ENCODE results near the gene CES2.
"Not testable (repeated sequence)": the region's sequence is repeated elsewhere in the genome, so short reads cannot be mapped to it uniquely, and the experiment has no call there.

Gene CES2

DNA sequence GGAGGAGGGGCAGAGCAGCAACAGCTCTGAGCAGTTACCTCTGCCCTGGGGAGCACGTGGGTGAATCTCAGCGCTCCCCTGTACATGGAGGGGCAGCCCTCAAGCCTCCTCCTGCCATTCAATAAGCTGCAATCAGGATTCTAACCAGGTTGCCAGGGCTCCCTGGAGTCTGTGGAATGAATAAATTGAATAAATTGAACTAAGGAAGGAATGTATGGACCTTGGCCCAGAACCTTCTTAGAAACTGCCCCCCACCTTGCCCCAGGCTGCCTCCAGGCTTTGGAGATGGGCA, 15.1 kb upstream of the CES2 start:
- no peak for DNase-seq

DNA sequence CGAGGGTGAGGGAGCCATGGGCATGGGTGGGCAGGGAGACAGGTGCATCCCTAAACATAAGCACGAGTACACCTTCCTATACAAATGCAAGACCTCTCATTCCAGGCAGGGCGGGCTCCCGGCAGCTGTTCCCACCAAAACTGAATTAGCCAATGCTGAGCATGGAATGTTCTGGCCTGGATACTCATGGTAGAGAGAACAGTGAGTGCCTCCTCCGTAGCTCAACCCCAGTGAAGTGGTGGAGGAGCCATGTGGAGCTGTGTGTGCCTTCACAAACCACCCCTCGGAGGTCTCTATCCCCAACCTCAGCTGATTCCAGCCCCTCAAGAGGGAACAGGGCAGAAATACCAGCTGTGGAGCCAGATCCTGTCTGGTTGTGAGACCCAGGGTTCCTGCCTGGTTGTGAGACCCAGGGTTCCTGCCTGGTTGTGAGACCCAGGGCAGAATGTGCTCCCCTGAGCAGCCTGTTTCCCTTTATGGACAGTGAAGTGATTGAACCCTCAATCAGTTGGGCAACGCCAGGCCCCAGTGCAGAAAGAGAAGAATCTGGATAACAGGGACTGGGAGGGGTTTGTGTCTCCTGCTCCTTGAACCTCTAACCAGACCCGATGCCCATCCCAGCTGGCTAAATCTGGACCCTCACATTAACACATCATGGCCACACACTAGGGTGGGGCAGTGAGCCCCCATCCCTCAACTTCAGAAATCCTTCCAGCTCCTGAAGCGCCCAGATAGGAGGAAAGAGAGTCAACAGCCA, 14.2 kb upstream of the CES2 start:
- no peak for DNase-seq

DNA sequence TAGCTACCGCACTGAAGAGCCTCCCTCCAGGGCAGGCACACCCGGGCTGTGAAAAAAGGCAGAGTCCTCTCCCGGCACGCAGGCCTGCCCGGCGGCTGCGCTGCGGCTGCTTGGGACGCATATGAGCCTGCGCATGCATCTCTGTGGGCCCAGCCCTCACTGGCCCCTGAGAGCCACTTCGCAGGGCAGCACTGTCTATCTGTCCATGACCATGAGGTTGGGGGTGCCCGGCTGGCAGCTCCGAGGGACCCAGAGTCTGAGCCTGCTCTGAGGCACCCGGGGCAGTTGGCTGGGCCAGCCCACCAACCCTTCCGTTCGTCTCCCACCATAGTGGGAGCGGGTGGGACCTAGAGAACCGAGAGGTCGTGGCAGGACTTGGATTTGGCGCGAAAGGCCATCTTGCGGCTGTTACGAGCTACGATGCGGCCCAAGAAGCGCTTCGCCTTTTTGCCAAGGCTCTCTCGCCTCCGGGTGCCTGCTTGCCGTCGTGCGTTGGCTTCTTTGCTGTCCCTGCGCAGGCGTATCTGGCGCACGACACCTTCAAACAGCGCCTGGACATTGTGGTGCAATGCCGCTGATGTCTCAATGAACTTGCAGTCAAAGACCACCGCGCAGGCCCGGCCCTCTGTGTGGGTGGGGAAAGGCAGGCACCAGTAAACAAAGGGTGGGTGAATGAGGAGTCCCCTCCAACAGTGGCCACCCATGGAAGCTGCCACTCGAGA, 13.4 kb upstream of the CES2 start:
- no peak for DNase-seq

DNA sequence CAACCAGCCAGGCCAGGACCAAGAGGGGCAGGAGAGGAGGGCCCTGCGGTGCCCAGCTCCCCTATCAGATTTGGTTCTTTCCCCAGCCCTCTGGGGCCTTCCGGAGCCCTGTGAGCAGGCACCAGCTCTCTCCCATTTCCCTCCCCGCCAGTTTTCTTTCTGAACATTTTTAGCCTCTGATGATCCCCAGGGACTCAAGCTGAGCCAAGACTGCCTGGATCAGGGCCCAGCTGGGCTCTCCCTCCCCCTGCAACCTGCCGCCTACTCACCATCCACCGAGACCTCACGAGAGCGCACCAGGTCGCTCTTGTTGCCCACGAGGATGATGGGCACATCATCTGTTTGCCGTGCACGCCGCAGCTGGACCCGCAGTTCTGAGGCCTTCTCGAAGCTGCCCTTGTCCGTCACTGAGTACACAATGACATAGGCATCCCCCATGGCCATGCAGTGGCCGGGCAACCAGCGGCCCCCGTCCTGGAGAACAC, 12.0 kb upstream of the CES2 start:
- DNase-seq: peak; percentile 34

DNA sequence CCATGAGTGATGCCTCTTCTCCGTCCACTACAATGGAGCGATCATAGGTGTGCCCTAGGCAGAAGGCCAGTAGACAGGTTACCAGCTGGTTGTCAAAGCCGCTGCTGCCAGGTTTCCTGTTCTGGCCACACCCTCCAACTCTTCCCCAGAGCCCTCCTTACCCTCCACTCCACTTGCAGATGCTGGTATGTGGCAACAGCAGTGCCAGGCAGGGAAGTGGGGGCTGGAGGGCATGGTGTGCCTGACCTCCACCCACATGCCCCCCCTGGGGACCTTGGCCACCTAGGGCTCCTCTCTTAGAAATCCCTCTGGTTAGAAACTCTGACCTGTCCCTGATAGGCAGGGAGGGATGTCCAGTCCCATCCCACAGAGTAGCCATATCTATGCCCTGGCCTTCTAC, 11.4 kb upstream of the CES2 start:
- no peak for DNase-seq

DNA sequence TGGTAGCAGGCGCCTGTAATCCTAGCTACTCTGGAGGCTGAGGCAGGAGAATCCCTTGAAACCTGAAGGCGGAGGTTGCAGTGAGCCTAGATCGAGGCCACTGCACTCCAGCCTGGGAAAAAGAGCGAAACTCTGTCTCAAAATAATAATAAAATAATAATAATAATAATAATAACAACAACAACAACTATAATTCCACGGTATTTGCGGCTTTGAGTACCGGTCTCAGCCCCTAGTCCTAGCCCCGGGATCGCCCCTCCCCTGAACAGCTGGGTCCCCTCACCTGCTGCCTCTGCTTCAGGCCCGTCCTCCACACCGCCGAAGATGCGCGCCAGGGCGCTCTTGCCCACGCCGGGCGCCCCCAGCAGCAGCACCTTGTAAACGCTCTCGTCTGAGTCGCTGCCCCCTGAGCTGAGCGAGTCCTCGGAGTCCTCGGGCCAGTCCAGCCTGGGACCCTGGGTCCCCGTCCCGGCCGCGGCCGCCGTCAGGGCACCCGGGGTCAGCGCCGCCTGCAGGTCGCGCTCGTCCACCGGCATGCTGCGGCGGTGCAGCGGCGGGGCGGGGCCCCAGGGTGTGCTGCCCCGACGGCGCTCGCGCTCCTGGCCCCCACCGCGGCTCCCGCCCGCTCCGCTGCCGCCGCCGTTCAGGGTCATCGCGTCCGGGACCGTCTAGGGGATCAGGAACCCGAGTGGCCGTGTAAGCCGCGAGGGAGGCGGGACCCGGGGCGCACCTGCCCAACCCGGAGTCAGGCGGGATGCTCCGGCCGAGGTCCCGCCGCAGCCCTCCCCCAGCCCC, 10.6 kb upstream of the CES2 start:
- DNase-seq: no peak

DNA sequence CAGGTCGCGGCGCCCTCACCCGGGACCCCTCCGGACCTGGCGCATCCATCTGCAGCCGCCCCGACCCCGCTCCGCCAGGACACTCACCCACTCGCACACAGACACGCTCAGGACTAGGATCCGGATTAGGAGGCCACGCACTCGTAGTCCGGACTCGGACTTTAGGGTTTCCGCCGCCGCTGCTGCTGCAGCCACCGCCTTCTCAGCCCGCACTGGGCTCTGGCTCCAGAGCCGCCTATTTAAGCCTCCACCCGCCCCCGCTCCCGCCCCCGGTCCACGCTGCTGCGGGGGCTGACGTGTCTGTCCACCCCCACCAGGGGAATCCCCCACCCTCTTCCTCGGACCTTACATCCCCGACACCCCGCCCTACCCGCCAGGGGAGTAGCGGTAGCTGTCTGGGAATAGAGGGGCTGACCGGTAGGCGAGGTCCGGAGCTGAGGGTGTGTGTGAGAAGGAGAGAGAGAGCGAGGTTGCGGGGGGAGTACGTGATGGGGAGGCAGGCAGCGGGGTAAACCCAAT, 9.9 kb upstream of the CES2 start, which contains the start of gene RRAD:
Gene RRAD, minus strand, starts transcription at position 214 of the 519 bp plus-strand sequence. CDS start 356 bp downstream, outside the sequence.
- no peak for DNase-seq

DNA sequence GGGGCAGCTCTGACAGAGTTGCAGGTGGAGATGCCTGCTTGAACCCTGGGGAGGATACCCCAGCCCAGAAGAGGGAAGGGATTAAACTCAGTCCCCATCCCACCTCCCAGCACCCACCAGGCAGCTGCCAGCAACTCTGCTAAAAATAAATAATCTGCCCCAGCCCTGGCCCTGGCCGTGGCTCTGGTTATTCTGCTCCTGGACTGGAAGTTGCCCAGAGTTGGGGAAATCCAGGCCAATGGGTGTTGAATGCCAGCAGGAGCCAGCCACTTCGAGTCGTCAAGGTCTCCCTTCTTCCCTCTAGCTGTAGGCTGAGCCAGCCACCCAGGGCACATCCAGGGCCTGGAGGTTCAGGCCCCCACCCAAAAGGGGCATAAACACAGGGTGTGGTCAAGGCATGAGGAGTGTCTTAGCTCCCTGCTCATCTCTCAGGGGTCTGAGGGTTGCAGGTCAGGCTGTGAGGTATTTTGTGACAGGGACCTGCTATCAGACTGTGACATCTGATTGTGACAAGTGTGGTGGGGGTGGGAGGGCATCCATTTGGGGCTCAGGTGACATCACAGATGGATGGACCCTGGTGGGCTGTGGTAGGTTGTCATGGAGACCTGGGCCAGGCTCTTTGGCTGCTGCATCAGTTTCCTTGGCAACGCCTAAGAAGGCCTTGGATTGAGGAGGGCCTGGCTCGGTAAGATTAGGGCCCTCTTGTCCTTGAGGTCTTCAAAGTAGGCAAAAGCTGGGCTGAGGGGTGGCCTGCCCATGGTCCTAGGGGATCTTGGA, 9.0 kb upstream of the CES2 start:
- DNase-seq: no peak

DNA sequence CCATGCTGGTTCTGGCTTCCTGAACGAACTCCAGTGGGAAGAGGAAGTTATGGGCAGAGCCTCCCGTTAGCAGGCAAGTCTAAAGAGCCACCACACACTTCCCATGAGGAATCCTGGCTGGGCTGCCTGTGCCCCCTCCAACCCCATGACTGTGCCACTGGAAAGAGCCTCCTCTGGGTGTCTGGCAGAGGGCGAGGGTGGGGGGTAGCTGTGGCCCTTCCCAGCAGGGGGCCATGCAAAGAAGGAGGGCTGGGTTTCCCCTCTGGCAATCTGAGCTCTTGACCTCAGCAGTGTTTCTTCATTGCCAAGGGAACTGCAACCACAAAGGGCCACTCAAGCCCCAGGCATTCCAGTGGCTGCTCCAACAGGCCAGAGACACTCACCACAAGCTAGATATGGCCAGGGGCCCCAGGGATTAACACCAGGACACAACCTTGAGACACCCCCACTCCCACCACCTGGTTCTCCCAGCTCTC, 8.3 kb upstream of the CES2 start:
- DNase-seq: peak; percentile 64

DNA sequence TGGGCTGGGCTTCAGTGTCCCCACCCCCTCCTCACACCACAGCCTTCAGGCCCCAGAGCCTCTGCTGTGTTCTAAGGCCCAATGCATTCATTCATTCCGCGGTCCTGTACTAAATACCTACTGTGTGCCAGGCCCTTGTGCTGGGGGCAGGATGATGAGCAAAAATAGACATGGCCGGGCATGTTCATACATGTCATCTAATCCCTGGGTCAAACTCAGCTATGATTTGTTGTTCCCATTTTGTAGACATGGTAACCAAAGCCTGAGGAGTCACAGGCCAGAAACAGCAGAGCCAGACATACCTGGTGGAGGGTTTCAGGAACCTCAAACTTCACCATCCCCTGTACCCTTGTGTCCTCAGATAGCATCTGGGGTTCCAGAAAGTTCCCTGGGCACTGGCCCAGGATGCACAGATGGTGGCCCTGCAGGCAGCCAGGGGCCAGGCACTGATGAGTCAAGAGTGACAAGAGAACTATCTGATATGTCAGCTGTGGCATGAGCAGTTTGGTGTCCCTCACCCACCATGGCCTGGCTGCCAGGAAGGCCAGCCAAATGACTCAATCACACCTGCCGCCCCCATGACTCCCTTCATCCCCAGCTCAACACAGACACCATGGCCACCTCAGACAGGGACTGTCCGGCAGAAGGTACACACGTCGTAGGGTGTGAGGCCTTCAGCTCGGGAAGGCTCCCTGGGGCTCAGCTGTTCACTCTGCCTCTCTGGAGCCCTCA, 7.2 kb upstream of the CES2 start:
- no peak for DNase-seq

DNA sequence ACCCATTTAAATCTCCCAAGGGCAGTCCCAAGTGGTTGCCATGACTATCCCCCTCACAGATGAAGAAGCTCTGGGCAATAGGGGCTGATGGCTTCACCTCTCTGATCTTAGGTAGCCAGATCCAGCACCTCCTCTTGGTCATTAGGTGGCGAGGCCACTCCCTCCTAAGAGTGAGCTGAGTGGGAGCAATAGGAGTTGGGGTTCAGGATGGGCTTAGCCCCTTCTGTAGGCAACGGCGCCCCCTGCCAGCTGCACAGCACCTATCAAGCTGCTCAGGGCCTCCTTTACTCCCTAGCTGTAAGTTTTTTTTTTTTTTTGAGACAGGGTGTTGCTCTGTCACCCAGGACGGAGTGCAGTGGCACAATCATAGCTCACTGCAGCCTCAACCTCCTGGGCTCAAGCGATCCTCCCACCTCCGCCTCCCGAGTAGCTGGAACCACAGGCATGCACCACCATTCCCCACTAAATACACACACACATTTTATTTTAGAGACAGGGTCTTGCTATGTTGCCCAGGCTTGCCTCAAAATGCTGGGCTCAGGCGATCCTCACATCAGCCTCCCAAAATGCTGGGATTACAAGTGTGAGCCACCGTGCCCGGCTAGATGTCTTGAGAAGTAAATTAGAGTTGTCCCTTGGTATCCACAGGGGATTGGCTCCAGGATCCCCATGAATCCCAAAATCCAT, 6.5 kb upstream of the CES2 start:
- no peak for DNase-seq

DNA sequence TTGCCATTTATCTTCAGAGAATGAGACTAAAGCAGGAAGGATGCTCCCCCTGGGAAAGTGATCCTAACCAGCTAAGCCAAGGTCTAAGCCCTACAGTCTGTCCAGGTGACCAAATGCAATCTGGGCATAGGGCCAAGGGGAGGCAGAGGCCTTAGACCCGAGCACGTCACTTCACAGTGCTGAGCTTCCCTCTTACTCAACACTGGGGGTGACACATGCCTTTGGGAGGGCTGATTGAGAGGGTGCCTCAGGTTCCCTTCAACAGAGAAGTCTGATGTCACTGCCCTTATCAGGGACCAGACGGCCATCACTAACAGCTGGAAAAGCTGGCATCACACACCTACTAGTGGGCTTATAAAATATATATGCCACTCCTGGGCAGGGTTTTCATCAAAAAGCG, 5.1 kb upstream of the CES2 start:
- DNase-seq: no peak

DNA sequence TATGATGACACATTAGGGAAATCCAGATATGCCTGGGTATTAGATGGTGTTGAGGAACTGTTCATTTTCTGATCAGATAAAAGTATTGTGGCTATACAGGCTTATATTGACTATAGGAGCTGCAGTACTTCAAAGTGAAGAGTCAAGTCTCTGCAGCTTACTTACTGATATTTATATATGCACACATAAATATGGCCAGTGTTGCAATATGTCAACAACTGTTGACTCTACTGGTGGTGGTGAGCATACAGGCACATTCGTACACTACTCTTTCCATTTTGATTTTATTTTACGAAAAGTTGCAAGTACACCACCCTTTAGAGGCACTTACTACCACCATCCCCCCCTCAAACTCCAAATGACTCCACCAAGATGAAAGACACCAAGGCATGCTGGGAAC, 3.7 kb upstream of the CES2 start:
- no peak for DNase-seq

DNA sequence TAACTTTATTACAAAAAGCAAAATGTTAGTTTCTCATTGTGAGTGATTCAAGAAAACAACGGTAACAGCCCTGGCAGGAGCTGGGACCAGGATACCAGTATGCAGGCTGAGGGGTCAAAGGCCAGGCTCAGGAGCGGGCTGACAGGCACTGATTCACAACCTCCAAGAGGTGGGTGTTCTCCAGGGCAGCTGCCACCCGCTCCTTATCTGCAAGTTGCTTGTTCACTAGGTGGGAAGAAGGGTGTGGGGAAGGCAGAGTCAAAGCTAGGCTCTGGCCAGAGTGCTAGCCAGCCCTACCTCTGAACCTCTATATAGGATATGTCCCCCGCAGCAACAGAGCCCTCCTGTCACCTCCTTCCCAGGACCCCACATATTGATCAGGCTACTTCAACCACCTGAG, 3.2 kb upstream of the CES2 start:
- no peak for DNase-seq

DNA sequence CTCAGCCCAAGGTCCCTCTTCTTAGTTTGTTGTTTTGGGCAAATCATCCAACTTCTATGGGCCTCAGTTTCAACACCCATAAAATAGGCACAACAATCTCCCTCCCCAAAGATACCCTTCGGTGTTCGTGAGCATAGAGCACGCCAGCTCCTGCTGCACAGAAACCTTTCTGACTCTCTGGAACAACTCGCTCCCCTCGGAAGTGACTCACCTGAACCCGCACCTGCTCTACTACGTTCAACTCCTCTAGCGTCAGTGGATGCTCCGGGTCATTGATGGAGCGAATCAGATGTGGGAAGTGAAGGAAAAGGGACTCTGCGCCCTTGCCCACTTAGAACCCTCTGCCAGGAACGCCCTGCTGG, 1.6 kb upstream of the CES2 start:
- DNase-seq: no peak

DNA sequence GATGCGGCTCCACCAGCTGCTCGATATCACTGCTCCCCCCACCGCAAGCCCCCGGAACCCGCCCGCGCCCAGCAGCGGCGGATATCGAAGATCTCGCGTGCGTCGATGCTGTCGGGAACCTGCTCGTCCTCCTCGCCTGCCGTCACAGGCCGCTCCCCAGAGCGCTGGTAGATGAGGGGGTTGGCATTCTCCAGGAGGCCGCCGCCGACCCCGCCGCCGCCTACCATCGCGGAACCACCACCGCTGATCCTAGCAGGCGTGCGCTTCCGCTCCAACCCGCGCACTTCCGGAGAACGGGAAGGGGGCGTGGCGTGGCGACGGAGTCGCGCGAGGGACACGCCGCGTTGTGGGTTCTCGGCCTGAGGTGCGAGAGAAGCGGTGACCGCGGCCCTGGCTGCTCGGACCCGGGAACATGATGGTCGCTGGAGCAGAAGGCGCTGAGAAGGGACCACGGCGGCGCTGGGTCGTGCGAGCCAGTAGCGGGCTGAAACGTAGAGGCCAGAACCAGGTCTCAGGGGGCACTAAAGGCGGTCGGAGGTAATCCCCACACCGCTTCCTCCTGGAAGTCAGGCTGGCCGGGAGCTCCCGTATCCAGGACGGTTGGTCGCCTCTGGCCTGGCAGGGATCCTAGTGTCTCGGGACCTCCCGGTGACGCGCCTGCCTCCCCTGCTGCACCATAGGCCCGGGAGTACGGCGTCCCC, 1.0 kb upstream of the CES2 start, which contains the start of gene CIAO2B:
Gene CIAO2B, minus strand, starts transcription at position 265 of the 701 bp plus-strand sequence. Its CDS starts 38 bp downstream, at position 227.
- peak; percentile 81 for DNase-seq

DNA sequence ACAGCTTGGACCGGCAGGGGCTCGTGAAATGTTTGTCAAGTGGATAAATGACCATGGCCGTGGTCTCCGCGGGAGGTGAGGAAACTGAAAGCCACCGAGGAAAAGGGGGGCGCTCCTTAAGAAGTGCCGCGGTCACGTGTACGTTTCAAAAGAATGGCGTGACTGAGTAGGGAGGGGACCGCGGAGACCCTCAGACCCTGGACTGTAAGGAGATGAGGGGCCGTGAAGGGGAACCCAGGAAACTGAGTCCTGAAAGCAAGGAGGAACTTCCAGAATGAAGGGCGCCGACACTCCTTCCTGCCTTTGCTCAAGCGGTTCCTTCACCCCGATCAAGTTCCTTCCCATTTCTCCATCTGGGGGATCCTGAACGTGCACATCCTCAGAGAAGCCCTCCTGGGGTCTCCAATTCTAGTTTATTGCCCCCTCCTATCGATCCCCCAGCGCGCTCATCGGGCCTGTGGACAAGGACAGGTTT, 440 bp upstream of the CES2 start:
- DNase-seq: not testable (repeated sequence)

DNA sequence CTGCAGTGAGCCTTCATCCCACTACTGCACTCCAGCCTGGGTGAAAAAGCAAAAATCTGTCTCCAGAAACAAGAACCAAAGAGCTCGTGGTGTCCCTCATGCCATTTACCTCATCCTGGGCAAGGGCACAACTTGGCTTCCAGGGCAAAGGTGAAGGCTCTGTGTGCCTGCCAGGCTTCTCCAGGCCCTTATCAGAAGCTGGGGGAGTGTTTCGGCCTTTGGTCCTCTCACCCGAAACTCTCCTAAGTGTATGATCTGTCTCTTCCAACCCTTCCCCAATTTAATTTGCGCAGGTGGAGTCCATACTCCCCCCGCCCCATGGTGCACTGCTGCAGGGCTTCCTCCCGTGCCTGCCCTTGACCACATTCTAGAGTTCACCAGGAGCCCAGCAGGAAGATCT, 1.1 kb downstream of the CES2 start:
- DNase-seq: no peak

DNA sequence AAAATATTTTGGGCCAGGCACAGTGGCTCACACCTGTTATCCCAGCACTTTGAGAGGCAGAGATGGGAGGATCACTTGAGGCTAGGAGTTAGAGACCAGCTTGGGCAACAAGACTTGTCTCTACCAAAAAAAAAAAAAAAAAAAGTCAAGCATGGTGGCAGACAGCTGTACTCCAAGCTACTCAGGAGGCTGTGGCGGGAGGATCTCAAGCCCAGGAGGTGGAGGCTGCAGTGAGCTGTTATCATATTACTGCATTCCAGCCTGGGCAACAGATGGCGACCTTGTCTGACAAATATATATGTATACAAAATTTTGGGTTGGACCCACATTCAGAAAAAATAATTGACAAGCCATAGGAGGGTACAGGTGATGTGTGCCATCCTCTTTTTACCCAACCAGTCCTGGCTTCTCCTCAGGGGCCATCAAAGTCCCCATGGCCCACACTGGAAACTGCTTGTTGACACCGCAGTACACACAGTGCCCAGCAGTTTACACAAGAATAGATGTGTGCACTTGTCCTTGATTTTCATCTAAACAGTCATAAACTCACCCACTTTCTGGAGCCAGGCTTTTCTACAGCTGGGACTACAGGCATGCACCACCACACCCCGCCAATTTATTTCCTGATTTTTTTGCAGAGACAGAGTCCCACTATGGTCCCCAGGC, 1.7 kb downstream of the CES2 start:
- DNase-seq: no peak

All from fibroblast of skin of right quadriceps (primary cell).